AG09309 (cell line): Measurements from ENCODE around the gene EIF4G1.

Experiments
- DNase-seq: peaks from one replicate; pipeline ENCODE4 v3.0.0-alpha.2; 2010; ENCODE audit warnings: low read depth
- H3K4me3 ChIP-seq: 2 replicates; pipeline ENCODE4 v1.5.1; 2011; ENCODE audit warnings: mild to moderate bottlenecking, low read depth, low read length, moderate library complexity; ENCODE audit not compliant: control insufficient read depth
- TF ChIP-seq, protein P1 (sequence below): IDR thresholded peaks from 2 replicates; pipeline ENCODE4 v1.5.1; 2011; ENCODE audit warnings: mild to moderate bottlenecking, low read depth, low read length, inconsistent platforms; ENCODE audit not compliant: insufficient read depth, control insufficient read depth; ENCODE audit errors: missing control alignments

Gene EIF4G1

DNA sequence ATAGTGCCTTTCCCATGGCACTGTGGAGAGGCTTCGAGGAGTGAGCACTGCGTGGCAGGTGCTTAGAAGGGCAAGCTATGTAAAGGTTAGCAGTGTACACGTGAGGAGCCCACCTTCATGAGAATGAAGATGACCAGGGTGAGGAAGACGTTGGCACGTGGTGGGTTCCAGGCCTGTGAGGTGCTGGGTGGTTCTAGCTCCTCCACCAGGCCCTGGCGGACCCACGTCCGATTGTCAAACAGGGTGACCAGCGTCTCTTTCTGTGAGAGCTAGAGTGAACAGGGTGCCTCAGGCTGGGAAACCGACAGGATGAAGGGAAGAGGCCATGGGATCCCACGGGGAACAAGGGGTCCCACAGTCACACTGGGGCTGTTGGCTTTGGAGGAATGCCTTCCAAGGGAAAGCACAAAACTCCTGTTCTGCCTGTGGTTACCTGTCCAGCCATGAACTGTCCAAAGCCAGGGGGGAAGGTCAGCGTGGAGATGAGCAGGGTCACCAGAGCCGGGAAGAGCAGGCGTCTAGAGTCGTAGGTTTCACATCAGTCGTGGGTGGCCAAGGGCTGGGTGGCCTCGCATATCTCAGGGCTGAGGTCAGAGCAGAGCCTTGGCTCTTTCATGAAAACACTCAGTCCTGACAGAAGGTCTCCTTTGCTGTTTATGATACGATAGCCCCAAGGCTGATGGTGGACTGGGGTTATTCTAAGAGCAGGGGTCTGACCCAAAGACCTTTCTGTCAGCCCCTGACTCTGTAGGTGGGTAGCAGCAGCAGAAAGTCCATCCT, 41.0 kb downstream of the EIF4G1 start:
- no peak overlapping the region for H3K4me3 ChIP-seq
- TF ChIP-seq, protein P1, sequence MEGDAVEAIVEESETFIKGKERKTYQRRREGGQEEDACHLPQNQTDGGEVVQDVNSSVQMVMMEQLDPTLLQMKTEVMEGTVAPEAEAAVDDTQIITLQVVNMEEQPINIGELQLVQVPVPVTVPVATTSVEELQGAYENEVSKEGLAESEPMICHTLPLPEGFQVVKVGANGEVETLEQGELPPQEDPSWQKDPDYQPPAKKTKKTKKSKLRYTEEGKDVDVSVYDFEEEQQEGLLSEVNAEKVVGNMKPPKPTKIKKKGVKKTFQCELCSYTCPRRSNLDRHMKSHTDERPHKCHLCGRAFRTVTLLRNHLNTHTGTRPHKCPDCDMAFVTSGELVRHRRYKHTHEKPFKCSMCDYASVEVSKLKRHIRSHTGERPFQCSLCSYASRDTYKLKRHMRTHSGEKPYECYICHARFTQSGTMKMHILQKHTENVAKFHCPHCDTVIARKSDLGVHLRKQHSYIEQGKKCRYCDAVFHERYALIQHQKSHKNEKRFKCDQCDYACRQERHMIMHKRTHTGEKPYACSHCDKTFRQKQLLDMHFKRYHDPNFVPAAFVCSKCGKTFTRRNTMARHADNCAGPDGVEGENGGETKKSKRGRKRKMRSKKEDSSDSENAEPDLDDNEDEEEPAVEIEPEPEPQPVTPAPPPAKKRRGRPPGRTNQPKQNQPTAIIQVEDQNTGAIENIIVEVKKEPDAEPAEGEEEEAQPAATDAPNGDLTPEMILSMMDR: no peak
- no peak for DNase-seq

DNA sequence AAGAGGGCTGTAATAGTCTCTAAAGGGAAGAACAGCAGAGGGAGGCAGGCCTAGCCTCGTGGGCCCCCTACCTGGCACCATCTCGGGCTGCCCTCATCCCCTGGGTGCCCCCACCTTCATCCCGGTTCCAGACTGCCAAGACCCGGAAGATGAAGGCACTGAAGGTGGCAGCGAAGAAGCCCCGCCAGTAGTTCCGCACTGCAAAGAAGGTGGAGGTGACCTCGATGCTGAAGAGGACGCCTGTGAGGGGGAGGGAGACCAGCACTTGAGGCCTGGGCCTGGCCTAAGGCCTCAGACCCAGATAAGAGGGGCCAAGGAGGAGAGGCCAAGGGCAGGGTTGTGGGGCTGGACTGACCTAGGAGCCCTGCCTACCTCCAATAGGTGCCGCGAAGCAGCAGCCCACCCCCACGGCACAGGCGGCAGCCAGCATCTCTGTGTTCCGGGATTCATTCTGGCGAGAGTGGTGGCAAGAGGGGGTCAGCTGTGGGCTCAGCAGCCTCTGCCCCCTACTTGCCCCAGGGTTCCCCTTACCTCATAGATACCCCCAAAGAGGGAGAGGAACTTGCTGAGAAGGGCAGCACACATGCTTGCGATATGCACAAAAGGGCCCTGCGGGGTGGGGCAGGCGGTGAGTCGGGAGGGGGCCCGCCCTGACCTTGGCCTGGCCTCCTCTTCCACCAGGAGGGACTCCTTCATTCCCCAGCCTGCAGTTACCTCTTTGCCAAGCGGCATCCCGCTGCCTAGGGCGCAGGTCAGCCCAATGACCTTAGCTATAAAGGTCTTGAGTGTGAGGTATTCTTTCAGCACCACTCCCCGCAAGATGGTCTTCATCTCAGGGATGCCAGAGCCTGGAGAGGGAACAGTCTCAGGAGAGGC, 43.1 kb downstream of the EIF4G1 start:
- no peak for DNase-seq
- H3K4me3 ChIP-seq: no peak overlapping the region
- TF ChIP-seq, protein P1: no peak

DNA sequence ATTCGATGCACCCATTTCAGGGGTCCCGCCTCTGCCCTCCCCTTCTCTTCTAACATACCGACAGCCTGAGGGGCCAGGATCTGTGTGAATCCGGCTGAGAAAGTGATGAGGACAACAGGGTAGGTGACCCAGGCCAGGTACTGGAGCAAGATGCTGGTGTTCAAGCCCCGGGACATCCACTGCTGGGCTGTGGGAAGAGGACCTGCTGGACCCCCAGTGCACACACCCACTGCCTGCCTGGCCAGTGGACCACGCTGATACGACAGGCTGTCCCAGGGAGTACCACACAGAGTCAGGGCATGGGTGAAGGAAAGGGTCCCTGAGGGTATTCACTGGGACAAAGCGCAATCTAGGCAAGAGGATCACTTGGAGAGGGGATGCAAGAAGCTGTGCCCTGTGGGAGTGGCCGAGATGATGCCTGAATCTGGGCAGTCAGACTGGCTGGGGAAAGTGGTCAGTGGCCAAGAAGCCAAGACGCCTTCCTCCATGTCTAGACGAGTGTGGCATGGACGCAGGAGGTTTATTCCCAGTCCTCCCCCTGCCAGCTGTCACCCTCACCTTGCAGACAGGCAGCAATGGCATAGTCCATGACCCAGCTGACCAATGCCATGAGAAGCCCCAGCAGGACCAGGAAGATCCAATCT, 43.8 kb downstream of the EIF4G1 start:
- TF ChIP-seq, protein P1: no peak

DNA sequence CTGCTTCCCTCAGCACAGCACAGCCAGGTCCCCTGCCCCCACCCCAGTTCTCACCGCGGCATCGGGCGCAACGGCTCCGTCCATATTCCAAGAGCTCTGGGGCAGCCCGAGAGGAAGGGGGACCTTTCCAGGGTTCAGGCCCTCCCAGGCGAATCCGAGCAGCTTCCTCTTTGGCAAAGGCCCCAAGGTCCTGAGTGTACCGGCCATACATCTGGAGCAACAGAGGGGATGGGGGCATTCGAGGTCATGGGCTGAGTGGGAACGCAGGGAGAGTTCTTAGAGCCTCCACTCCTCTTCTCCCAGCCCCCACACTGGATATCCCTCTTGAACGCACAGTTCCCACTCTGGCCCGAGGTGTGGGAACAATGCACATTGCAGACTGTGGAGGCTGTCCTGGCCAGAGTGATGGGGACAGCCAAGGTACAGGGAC, 44.5 kb downstream of the EIF4G1 start:
- TF ChIP-seq, protein P1: no peak
- no peak overlapping the region for H3K4me3 ChIP-seq
- no peak for DNase-seq

More for the DNA sequence above, 43.8 kb downstream of the EIF4G1 start:
- no peak for DNase-seq
- H3K4me3 ChIP-seq: no peak overlapping the region

DNA sequence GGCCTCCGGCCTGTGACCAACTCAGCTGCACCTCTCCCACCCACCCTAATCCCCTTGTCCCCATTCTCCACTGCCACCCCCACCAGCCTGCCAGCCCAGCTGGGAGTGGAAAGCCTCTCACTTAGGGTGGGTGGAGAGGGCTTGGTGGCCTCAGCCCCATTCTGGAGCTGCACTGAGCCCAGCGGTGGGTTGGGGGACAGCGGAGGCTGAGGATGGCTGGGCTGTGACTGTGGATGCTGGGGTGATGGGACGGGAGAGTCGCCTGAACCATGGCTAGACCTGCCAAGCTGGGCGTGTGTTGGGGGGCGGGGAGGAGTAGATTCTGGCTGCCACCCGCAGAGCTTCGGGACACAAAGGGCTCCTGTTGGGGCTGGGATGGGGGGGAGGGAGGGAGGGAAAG, 45.2 kb downstream of the EIF4G1 start:
- TF ChIP-seq, protein P1: no peak
- H3K4me3 ChIP-seq: no peak overlapping the region
- DNase-seq: no peak
